Fibroblast of skin of right quadriceps (primary cell): Measurements from ENCODE around the gene GPSM1.
"Not testable (repeated sequence)": the region's sequence is repeated elsewhere in the genome, so short reads cannot be mapped to it uniquely, and the experiment has no call there.

Source experiments
- DNase-seq: peaks from one replicate; pipeline ENCODE4 v3.0.0-alpha.2; 2013

Gene GPSM1

GRCh38 chr9:136401173-136401922 is 74.0 kb downstream of the GPSM1 start:
- no peak for DNase-seq

GRCh38 chr9:136402067-136402466 is 74.7 kb downstream of the GPSM1 start:
- DNase-seq = no peak

GRCh38 chr9:136403538-136403914 is 76.2 kb downstream of the GPSM1 start:
- DNase-seq = no peak

GRCh38 chr9:136403915-136404800 is 76.8 kb downstream of the GPSM1 start:
- DNase-seq = no peak

GRCh38 chr9:136404801-136405136 is 77.4 kb downstream of the GPSM1 start:
- DNase-seq = no peak

- DNase-seq = no peak
Measured at GRCh38 chr9:136405481-136405880, 78.1 kb downstream of the GPSM1 start.

- DNase-seq = not testable (repeated sequence)
Measured at GRCh38 chr9:136405904-136406303, 78.6 kb downstream of the GPSM1 start.

GRCh38 chr9:136407061-136407460 is 79.7 kb downstream of the GPSM1 start:
- DNase-seq = not testable (repeated sequence)

- no peak for DNase-seq
Measured at GRCh38 chr9:136407911-136408310, 80.6 kb downstream of the GPSM1 start.
